GM12891 (cell line): ENCODE measurements around the gene F12.

Experiments
- DNase-seq: peaks from one replicate; pipeline ENCODE4 v3.0.0; 2011; ENCODE audit warnings: low spot score; ENCODE audit not compliant: insufficient read length
- FAIRE-seq: peaks from 2 replicates; lab custom pipeline; 2011; peaks lifted over from hg19 to GRCh38; lab: Jason Lieb, UNC
- PAX5 ChIP-seq: IDR thresholded peaks from 2 replicates; pipeline ENCODE4 v1.6.1; 2011; ENCODE audit warnings: low read length, moderate library complexity, mild to moderate bottlenecking; ENCODE audit not compliant: insufficient read depth, severe bottlenecking
- POLR2A ChIP-seq: IDR thresholded peaks from 2 replicates; pipeline ENCODE4 v1.6.1; 2011; ENCODE audit warnings: low read depth, low read length, control low read depth
- POLR2AphosphoS5 ChIP-seq: IDR thresholded peaks from 2 replicates; pipeline ENCODE4 v1.6.1; 2011; ENCODE audit warnings: low read depth, low read length, control low read depth
- POU2F2 ChIP-seq: IDR thresholded peaks from 2 replicates; pipeline ENCODE4 v1.6.1; 2011; ENCODE audit warnings: low read depth, mild to moderate bottlenecking, control low read depth, low read length, moderate library complexity
- SPI1 ChIP-seq: IDR thresholded peaks from 2 replicates; pipeline ENCODE4 v1.6.1; 2011; ENCODE audit warnings: low read depth, low read length, control low read depth
- TAF1 ChIP-seq: IDR thresholded peaks from 2 replicates; pipeline ENCODE4 v1.6.1; 2011; ENCODE audit warnings: low read depth, low read length, control low read depth

The F12 gene

GRCh38 chr5:177438468-177438867 lies 29.1 kb upstream of the F12 start:
- FAIRE-seq (no peak), DNase-seq (no peak)
- TF ChIP-seq POLR2A (peak; percentile 55), TAF1 (no peak), PAX5 (no peak), POU2F2 (no peak), POLR2AphosphoS5 (0 out of 2 replicates have a peak, but pooled peaks have one; percentile 24), SPI1 (no peak)

- no peak for FAIRE-seq
Measured at GRCh38 chr5:177437623-177438022, 28.3 kb upstream of the F12 start.

GRCh38 chr5:177435847-177436536 lies 26.6 kb upstream of the F12 start:
- TF ChIP-seq TAF1 (no peak), POLR2A (no peak), SPI1 (no peak), POLR2AphosphoS5 (no peak)
- no peak for FAIRE-seq
- DNase-seq = no peak

More at GRCh38 chr5:177437623-177438022, 28.3 kb upstream of the F12 start:
- no peak for TF ChIP-seq POLR2AphosphoS5
- no peak for TF ChIP-seq TAF1
- TF ChIP-seq POU2F2 = no peak
- no peak for TF ChIP-seq SPI1
- TF ChIP-seq PAX5 = no peak
- no peak for TF ChIP-seq POLR2A
- no peak for DNase-seq

- FAIRE-seq (no peak), DNase-seq (no peak)
- 0 out of 2 replicates have a peak, but pooled peaks have one; percentile 11 for TF ChIP-seq POLR2A
- no peak for TF ChIP-seq SPI1
Measured at GRCh38 chr5:177434942-177435738, 25.8 kb upstream of the F12 start.

- TF ChIP-seq POU2F2 = no peak
- no peak for TF ChIP-seq PAX5
- TF ChIP-seq TAF1 = no peak
- no peak for TF ChIP-seq POLR2A
- no peak for TF ChIP-seq SPI1
- TF ChIP-seq POLR2AphosphoS5 = no peak
- DNase-seq = no peak
- FAIRE-seq = no peak
Measured at GRCh38 chr5:177434437-177434836, 25.1 kb upstream of the F12 start.

- no peak for FAIRE-seq
- TF ChIP-seq PAX5 (no peak), SPI1 (no peak), POU2F2 (no peak), TAF1 (no peak), POLR2AphosphoS5 (peak; percentile 33; the same call in 1 of the 2 replicates), POLR2A (no peak)
Measured at GRCh38 chr5:177433658-177434217, 24.4 kb upstream of the F12 start.

GRCh38 chr5:177432839-177433657 lies 23.7 kb upstream of the F12 start:
- no peak for TF ChIP-seq POLR2A
- no peak for TF ChIP-seq TAF1
- TF ChIP-seq POU2F2 = no peak
- no peak for TF ChIP-seq SPI1
- no peak for TF ChIP-seq POLR2AphosphoS5
- no peak for TF ChIP-seq PAX5
- peak; percentile 5 for FAIRE-seq
- DNase-seq = no peak

More at GRCh38 chr5:177433658-177434217, 24.4 kb upstream of the F12 start:
- DNase-seq = no peak

GRCh38 chr5:177432143-177432838 lies 22.9 kb upstream of the F12 start:
- TF ChIP-seq POU2F2 = peak; percentile 6; the same call in 1 of the 2 replicates
- TF ChIP-seq PAX5 = no peak
- no peak for FAIRE-seq
- no peak for DNase-seq
